Loucy (cell line): Measurements from ENCODE around the gene SLC5A4.
"Not testable (repeated sequence)": the region's sequence is repeated elsewhere in the genome, so short reads cannot be mapped to it uniquely, and the experiment has no call there.

Source experiments
- H2AFZ ChIP-seq: fragments of 200-600 bp; sonication (generic); 2 replicates; pipeline ENCODE4 v1.6.0; 2016; ENCODE audit warnings: antibody characterized with exemption, mild to moderate bottlenecking, low read length, moderate library complexity
- H3F3A ChIP-seq: fragments of 200-600 bp; 2 replicates; pipeline ENCODE4 v1.6.0; 2016; ENCODE audit warnings: antibody characterized with exemption, low read depth, mild to moderate bottlenecking
- H3K27me3 ChIP-seq: fragments of 200-600 bp; sonication (generic); 2 replicates; pipeline ENCODE4 v1.6.1; 2014; ENCODE audit warnings: low read length, mild to moderate bottlenecking; ENCODE audit not compliant: insufficient read depth, poor library complexity, severe bottlenecking
- H3K36me3 ChIP-seq: fragments of 200-600 bp; sonication (generic); 2 replicates; pipeline ENCODE4 v1.6.1; 2016; ENCODE audit warnings: low read length; ENCODE audit not compliant: insufficient read depth
- H3K4me1 ChIP-seq: fragments of 200-600 bp; sonication (generic); 2 replicates; pipeline ENCODE4 v1.5.1; 2014; ENCODE audit warnings: low read length, mild to moderate bottlenecking; ENCODE audit not compliant: insufficient read depth, poor library complexity, severe bottlenecking
- H3K4me2 ChIP-seq: fragments of 200-600 bp; sonication (generic); 2 replicates; pipeline ENCODE4 v1.6.0; 2014; ENCODE audit warnings: antibody characterized with exemption, low read length, low read depth, mild to moderate bottlenecking; ENCODE audit not compliant: poor library complexity, severe bottlenecking
- H3K4me3 ChIP-seq: fragments of 200-600 bp; sonication (generic); 2 replicates; pipeline ENCODE4 v1.5.1; 2014; ENCODE audit warnings: low read length, mild to moderate bottlenecking, mixed read lengths; ENCODE audit not compliant: poor library complexity, severe bottlenecking
- H3K79me2 ChIP-seq: fragments of 200-600 bp; sonication (generic); 2 replicates; pipeline ENCODE4 v1.6.1; 2014; ENCODE audit warnings: low read length; ENCODE audit not compliant: insufficient read depth
- H3K9ac ChIP-seq: fragments of 200-600 bp; sonication (generic); 2 replicates; pipeline ENCODE4 v1.6.0; 2014; ENCODE audit warnings: mild to moderate bottlenecking, low read depth, low read length, moderate library complexity; ENCODE audit not compliant: poor library complexity, severe bottlenecking
- H3K9me2 ChIP-seq: fragments of 200-600 bp; sonication (generic); replicated peaks from 2 replicates; pipeline ENCODE4 v1.6.1; 2016; ENCODE audit warnings: low read depth, low read length, mixed read lengths
- H3K9me3 ChIP-seq: fragments of 200-600 bp; sonication (generic); 2 replicates; pipeline ENCODE4 v1.6.1; 2014; ENCODE audit warnings: mild to moderate bottlenecking, antibody characterized with exemption, low read length, low read depth; ENCODE audit not compliant: insufficient read depth
- H4K20me1 ChIP-seq: fragments of 200-600 bp; sonication (generic); 2 replicates; pipeline ENCODE4 v1.6.0; 2014; ENCODE audit warnings: antibody characterized with exemption, low read length, mild to moderate bottlenecking; ENCODE audit not compliant: insufficient read depth, poor library complexity, severe bottlenecking
- CTCF ChIP-seq: fragments of 200-600 bp; sonication (generic); conservative IDR thresholded peaks from 2 replicates; pipeline ENCODE4 v1.5.1; 2014; ENCODE audit warnings: mild to moderate bottlenecking, antibody characterized with exemption, low read length
- EZH2phosphoT487 ChIP-seq: fragments of 200-600 bp; IDR thresholded peaks from 2 replicates; pipeline ENCODE4 v1.6.1; 2018; ENCODE audit warnings: antibody characterized with exemption, mild to moderate bottlenecking, moderate library complexity, borderline replicate concordance

Gene SLC5A4

GRCh38 chr22:32267011-32267410 is 11.9 kb upstream of the SLC5A4 start:
- no peak overlapping the region for H3K4me2 ChIP-seq
- no peaks in the 10 kb centered on the region for H3K9me3 ChIP-seq
- TF ChIP-seq EZH2phosphoT487 (no peak), CTCF (no peak)
- no peaks in the 10 kb centered on the region for H3F3A ChIP-seq
- no peaks in the 10 kb centered on the region for H3K27me3 ChIP-seq
- no peaks in the 10 kb centered on the region for H3K36me3 ChIP-seq
- H3K4me1 ChIP-seq, result peaks cover 4% of the 10 kb centered on the region
- no peak overlapping the region for H3K9ac ChIP-seq
- peak overlapping the region; percentile 82; the same call in 1 of the 2 replicates for H2AFZ ChIP-seq
- no peaks in the 10 kb centered on the region for H3K9me2 ChIP-seq
- no peaks in the 10 kb centered on the region for H4K20me1 ChIP-seq
- no peak overlapping the region for H3K4me3 ChIP-seq
- H3K79me2 ChIP-seq, result no peaks in the 10 kb centered on the region

GRCh38 chr22:32265882-32266767 is 11.0 kb upstream of the SLC5A4 start:
- H3K27me3 ChIP-seq, result no peaks in the 10 kb centered on the region
- H3K9me3 ChIP-seq, result no peaks in the 10 kb centered on the region
- H3K9me2 ChIP-seq, result no peaks in the 10 kb centered on the region
- peak overlapping the region; percentile 52 for H3K4me2 ChIP-seq
- H3K79me2 ChIP-seq, result no peaks in the 10 kb centered on the region
- H3K4me3 ChIP-seq, result peak overlapping the region; percentile 33
- no peaks in the 10 kb centered on the region for H3K36me3 ChIP-seq
- TF ChIP-seq EZH2phosphoT487 (no peak), CTCF (peak; percentile 84)
- no peak overlapping the region for H3K9ac ChIP-seq
- H3K4me1 ChIP-seq, result peaks cover 4% of the 10 kb centered on the region
- no peaks in the 10 kb centered on the region for H4K20me1 ChIP-seq
- H3F3A ChIP-seq, result no peaks in the 10 kb centered on the region
- H2AFZ ChIP-seq, result peak overlapping the region; percentile 82

- H3K9me3 ChIP-seq, H4K20me1 ChIP-seq, H3K9me2 ChIP-seq, H3F3A ChIP-seq, H3K79me2 ChIP-seq, H3K4me2 ChIP-seq, H3K27me3 ChIP-seq, H3K9ac ChIP-seq, H2AFZ ChIP-seq, H3K4me3 ChIP-seq, H3K4me1 ChIP-seq, H3K36me3 ChIP-seq: not testable (repeated sequence)
Observed at GRCh38 chr22:32263678-32264077, 8.5 kb upstream of the SLC5A4 start.

- no peaks in the 10 kb centered on the region for H4K20me1 ChIP-seq
- H3K4me2 ChIP-seq, result no peak overlapping the region
- no peaks in the 10 kb centered on the region for H3K79me2 ChIP-seq
- H3F3A ChIP-seq, result no peaks in the 10 kb centered on the region
- H3K9me2 ChIP-seq, result no peaks in the 10 kb centered on the region
- peaks cover 1% of the 10 kb centered on the region for H3K4me1 ChIP-seq
- no peaks in the 10 kb centered on the region for H3K36me3 ChIP-seq
- no peaks in the 10 kb centered on the region for H3K27me3 ChIP-seq
- H3K9ac ChIP-seq, result no peak overlapping the region
- no peaks in the 10 kb centered on the region for H3K9me3 ChIP-seq
- no peak for TF ChIP-seq EZH2phosphoT487
- TF ChIP-seq CTCF, result no peak
- H3K4me3 ChIP-seq, result no peak overlapping the region
- no peak overlapping the region for H2AFZ ChIP-seq
Observed at GRCh38 chr22:32261306-32261705, 6.2 kb upstream of the SLC5A4 start.
